ENCODE measurements around the gene PKMYT1.

PKMYT1 gene

DNA sequence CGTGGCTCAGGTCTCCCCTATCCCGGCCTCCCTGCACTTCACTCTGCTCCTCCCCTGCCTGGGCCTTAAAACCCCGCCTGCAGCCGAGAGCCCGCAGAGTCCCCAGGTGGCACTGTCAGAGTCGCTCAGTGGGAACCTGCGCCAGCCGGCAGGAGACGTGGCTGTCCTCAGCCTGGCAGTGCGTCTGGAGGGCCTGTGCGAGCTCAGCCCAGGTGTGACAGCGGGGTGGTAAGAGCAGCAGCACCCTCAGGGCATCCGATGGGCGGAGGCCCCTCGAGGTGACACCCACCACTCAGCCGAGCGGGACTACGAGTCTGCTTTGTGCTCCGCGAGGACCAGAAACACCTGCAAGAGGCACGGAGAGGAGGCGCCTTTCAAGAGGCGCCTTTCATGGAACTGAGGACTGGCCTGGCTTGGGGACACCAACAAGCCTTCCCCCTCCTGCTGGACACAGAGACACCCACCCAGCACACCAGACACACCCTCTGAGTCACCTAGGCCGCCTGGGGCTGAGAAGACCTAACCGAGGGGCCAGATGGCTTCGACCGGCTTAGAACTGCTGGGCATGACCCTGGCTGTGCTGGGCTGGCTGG lies 32.7 kb upstream of the PKMYT1 start, which contains the start of gene CLDN9:
TSS of gene CLDN9 (plus strand) at position 96 of the 593 bp plus-strand sequence. CDS start at position 536, 440 bp downstream.
- Histone ChIP-seq H3K27me3 (ENCODE audit: insufficient read depth, poor library complexity, severe bottlenecking) (no peaks in the 10 kb centered on the region), H3K4me3 (replicated peaks; ENCODE audit: insufficient read depth, low read length) (no peak within 1 kb of the TSS), H3K27ac (replicated peaks) (no peak within 1 kb of the TSS)
- DNase-seq (ENCODE audit: low read depth in 1 of 2, low spot score in 1 of 2): no peak
- TF ChIP-seq POLR2AphosphoS5 (IDR thresholded peaks at IDR 0.05; ENCODE audit: low read depth): no peak
- no peak for TF ChIP-seq GABPA (IDR thresholded peaks at IDR 0.05; ENCODE audit: low read depth)
- TF ChIP-seq SPI1 (IDR thresholded peaks at IDR 0.05; ENCODE audit: borderline replicate concordance, low read depth): no peak
- TF ChIP-seq, protein P1, sequence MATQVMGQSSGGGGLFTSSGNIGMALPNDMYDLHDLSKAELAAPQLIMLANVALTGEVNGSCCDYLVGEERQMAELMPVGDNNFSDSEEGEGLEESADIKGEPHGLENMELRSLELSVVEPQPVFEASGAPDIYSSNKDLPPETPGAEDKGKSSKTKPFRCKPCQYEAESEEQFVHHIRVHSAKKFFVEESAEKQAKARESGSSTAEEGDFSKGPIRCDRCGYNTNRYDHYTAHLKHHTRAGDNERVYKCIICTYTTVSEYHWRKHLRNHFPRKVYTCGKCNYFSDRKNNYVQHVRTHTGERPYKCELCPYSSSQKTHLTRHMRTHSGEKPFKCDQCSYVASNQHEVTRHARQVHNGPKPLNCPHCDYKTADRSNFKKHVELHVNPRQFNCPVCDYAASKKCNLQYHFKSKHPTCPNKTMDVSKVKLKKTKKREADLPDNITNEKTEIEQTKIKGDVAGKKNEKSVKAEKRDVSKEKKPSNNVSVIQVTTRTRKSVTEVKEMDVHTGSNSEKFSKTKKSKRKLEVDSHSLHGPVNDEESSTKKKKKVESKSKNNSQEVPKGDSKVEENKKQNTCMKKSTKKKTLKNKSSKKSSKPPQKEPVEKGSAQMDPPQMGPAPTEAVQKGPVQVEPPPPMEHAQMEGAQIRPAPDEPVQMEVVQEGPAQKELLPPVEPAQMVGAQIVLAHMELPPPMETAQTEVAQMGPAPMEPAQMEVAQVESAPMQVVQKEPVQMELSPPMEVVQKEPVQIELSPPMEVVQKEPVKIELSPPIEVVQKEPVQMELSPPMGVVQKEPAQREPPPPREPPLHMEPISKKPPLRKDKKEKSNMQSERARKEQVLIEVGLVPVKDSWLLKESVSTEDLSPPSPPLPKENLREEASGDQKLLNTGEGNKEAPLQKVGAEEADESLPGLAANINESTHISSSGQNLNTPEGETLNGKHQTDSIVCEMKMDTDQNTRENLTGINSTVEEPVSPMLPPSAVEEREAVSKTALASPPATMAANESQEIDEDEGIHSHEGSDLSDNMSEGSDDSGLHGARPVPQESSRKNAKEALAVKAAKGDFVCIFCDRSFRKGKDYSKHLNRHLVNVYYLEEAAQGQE (IDR thresholded peaks at IDR 0.05; ENCODE audit: insufficient replicate concordance, low read depth): no peak
- TF ChIP-seq, protein P2, sequence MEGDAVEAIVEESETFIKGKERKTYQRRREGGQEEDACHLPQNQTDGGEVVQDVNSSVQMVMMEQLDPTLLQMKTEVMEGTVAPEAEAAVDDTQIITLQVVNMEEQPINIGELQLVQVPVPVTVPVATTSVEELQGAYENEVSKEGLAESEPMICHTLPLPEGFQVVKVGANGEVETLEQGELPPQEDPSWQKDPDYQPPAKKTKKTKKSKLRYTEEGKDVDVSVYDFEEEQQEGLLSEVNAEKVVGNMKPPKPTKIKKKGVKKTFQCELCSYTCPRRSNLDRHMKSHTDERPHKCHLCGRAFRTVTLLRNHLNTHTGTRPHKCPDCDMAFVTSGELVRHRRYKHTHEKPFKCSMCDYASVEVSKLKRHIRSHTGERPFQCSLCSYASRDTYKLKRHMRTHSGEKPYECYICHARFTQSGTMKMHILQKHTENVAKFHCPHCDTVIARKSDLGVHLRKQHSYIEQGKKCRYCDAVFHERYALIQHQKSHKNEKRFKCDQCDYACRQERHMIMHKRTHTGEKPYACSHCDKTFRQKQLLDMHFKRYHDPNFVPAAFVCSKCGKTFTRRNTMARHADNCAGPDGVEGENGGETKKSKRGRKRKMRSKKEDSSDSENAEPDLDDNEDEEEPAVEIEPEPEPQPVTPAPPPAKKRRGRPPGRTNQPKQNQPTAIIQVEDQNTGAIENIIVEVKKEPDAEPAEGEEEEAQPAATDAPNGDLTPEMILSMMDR (IDR thresholded peaks at IDR 0.05; ENCODE audit: insufficient read depth, low read length): no peak

DNA sequence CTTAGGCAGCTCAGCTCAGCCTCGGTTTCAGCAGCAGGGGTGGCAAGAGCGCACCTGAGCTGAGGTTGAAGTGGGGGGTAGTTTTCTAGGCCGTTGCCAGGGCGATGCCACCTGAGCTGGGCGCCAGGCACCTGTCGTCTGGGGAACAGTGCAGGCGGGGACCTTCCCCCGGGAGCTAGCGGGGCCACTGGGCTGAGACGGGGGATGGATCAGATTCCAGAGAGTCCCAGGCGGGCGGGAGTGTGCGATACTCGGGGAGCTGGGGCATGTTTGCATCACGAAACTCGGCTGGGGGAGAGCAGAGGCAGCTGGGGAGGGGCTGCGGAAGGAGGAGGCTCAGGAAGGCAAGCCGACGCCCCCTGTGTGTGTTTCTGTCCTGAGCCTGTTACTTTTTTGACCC lies 32.0 kb upstream of the PKMYT1 start:
- Histone ChIP-seq H3K27ac (replicated peaks) (no peak overlapping the region), H3K27me3 (ENCODE audit: insufficient read depth, poor library complexity, severe bottlenecking) (no peaks in the 10 kb centered on the region), H3K4me3 (replicated peaks; ENCODE audit: insufficient read depth, low read length) (no peak overlapping the region)
- no peak for DNase-seq (ENCODE audit: low read depth in 1 of 2, low spot score in 1 of 2)
- TF ChIP-seq, protein P1 (IDR thresholded peaks at IDR 0.05; ENCODE audit: insufficient replicate concordance, low read depth): no peak
- TF ChIP-seq POLR2AphosphoS5 (IDR thresholded peaks at IDR 0.05; ENCODE audit: low read depth): no peak
- no peak for TF ChIP-seq GABPA (IDR thresholded peaks at IDR 0.05; ENCODE audit: low read depth)
- TF ChIP-seq, protein P2 (IDR thresholded peaks at IDR 0.05; ENCODE audit: insufficient read depth, low read length): no peak
- no peak for TF ChIP-seq SPI1 (IDR thresholded peaks at IDR 0.05; ENCODE audit: borderline replicate concordance, low read depth)

DNA sequence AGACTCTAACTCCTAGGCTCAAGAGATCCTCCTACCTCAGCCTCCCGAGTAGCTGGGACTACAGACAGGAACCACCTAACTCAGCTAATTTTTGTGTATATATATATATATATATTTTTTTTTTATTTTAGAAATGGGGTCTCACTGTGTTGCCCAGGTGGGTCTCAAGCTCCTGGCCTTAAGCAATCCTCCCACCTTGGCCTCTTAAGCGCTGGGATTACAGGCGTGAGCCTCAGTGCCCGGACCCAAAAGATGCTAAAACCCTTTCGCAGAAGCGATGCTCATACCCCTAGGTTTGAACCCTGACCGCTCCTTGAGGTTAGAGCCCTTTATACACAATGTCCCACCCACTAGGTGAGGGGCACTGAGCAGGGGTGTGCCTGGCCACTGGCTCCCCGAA lies 30.3 kb upstream of the PKMYT1 start:
- no peak for DNase-seq (ENCODE audit: low read depth in 1 of 2, low spot score in 1 of 2)
- Histone ChIP-seq H3K27me3 (ENCODE audit: insufficient read depth, poor library complexity, severe bottlenecking) (no peaks in the 10 kb centered on the region), H3K27ac (replicated peaks) (no peak overlapping the region), H3K4me3 (replicated peaks; ENCODE audit: insufficient read depth, low read length) (no peak overlapping the region)
- TF ChIP-seq, protein P2 (IDR thresholded peaks at IDR 0.05; ENCODE audit: insufficient read depth, low read length): no peak

Data from HL-60 (cell line).